G401 (cell line): ENCODE data around the gene GLUL. TPM values are rescaled to one million over a fixed set of nuclear protein-coding genes. Genes with fewer than 3 reads are reported as not detected.
"Not testable (repeated sequence)": the region's sequence is repeated elsewhere in the genome, so short reads cannot be mapped to it uniquely, and the experiment has no call there.

Source experiments
- DNase-seq: peaks from one replicate; pipeline ENCODE4 v3.0.0-alpha.2; 2015; ENCODE audit warnings: low spot score
- in situ Hi-C: cut with HindIII; loops from 2 replicates; pipeline ENCODE4 v1.10.0; 2016; ENCODE audit warnings: low sequenced_read_pairs, mixed read lengths
- total RNA-seq: library from RNA; depleted of rRNA; stranded (reverse); fragments of >200 nt; shearing (Covaris generic); gene quantifications from 2 replicates; pipeline ENCODE4 v1.2.3, GENCODE V29; 2014

Gene GLUL
- total RNA-seq, 1 experiment from 2014 or later: 1,000 TPM

GRCh38 chr1:182397653-182398393, 6.2 kb upstream of the GLUL start:
- DNase-seq: no peak
- in situ Hi-C loops: loop anchor here (10.0 kb wide), 1 partner anchor 313 kb away; no protein-coding TSS in a partner anchor

- in situ Hi-C loops: loop anchor here (10.0 kb wide), 1 partner anchor 311 kb away; no protein-coding TSS in a partner anchor
Observed at GRCh38 chr1:182395906-182396305, 4.3 kb upstream of the GLUL start.

GRCh38 chr1:182394055-182394775, 2.6 kb upstream of the GLUL start:
- no peak for DNase-seq
- in situ Hi-C loops: loop anchor here (10.0 kb wide), 1 partner anchor 309 kb away; no protein-coding TSS in a partner anchor

More at GRCh38 chr1:182395906-182396305, 4.3 kb upstream of the GLUL start:
- no peak for DNase-seq

GRCh38 chr1:182392050-182393028, 749 bp upstream of the GLUL start:
- peak; percentile 44 for DNase-seq
- in situ Hi-C loops: loop anchor here (10.0 kb wide), 1 partner anchor 308 kb away; no protein-coding TSS in a partner anchor

- in situ Hi-C loops: loop anchor here (10.0 kb wide), 1 partner anchor 306 kb away; no protein-coding TSS in a partner anchor
- no peak for DNase-seq
Observed at GRCh38 chr1:182391028-182391361, 595 bp downstream of the GLUL start.

- no peak for DNase-seq
- in situ Hi-C loops: loop anchor here (10.0 kb wide), 1 partner anchor 305 kb away; no protein-coding TSS in a partner anchor
Observed at GRCh38 chr1:182389619-182390047, 2.0 kb downstream of the GLUL start.

GRCh38 chr1:182388392-182389134, 3.0 kb downstream of the GLUL start:
- DNase-seq: no peak
- in situ Hi-C loops: no loop called here

- no peak for DNase-seq
- in situ Hi-C loops: no loop called here
Observed at GRCh38 chr1:182387566-182387965, 4.0 kb downstream of the GLUL start.

GRCh38 chr1:182386980-182387379, 4.6 kb downstream of the GLUL start:
- DNase-seq: no peak
- in situ Hi-C loops: no loop called here

- DNase-seq: no peak
- in situ Hi-C loops: no loop called here
Observed at GRCh38 chr1:182385885-182386853, 5.4 kb downstream of the GLUL start.

- DNase-seq: no peak
- in situ Hi-C loops: no loop called here
Observed at GRCh38 chr1:182384387-182384960, 7.1 kb downstream of the GLUL start.

GRCh38 chr1:182383934-182384333, 7.7 kb downstream of the GLUL start:
- no peak for DNase-seq
- in situ Hi-C loops: no loop called here

- in situ Hi-C loops: no loop called here
- DNase-seq: no peak
Observed at GRCh38 chr1:182383037-182383661, 8.4 kb downstream of the GLUL start.

- in situ Hi-C loops: no loop called here
- no peak for DNase-seq
Observed at GRCh38 chr1:182381962-182382819, 9.4 kb downstream of the GLUL start.

- no peak for DNase-seq
- in situ Hi-C loops: no loop called here
Observed at GRCh38 chr1:182380199-182380598, 11.4 kb downstream of the GLUL start.

GRCh38 chr1:182379781-182380180, 11.8 kb downstream of the GLUL start:
- in situ Hi-C loops: not testable (repeated sequence)

More at GRCh38 chr1:182379781-182380180, 11.8 kb downstream of the GLUL start:
- DNase-seq: not testable (repeated sequence)
